Fibroblast of peridontal ligament (primary cell): ENCODE measurements around the gene CTAG1B.
A peak's percentile ranks its signal among the peaks of the same experiment; 100 is the strongest.
"Not testable (repeated sequence)": the region's sequence is repeated elsewhere in the genome, so short reads cannot be mapped to it uniquely, and the experiment has no call there.

ENCODE experiments used
- DNase-seq: peaks from one replicate; pipeline ENCODE4 v3.0.0-alpha.2; 2010; ENCODE audit errors: extremely low read depth

The CTAG1B gene

GRCh38 chrX:154620767-154621414, 1.8 kb upstream of the CTAG1B start:
- not testable (repeated sequence) for DNase-seq

- DNase-seq = not testable (repeated sequence)
Observed at GRCh38 chrX:154613586-154613985, 5.5 kb downstream of the CTAG1B start.

GRCh38 chrX:154611146-154611545, 7.9 kb downstream of the CTAG1B start:
- DNase-seq = not testable (repeated sequence)

DNA sequence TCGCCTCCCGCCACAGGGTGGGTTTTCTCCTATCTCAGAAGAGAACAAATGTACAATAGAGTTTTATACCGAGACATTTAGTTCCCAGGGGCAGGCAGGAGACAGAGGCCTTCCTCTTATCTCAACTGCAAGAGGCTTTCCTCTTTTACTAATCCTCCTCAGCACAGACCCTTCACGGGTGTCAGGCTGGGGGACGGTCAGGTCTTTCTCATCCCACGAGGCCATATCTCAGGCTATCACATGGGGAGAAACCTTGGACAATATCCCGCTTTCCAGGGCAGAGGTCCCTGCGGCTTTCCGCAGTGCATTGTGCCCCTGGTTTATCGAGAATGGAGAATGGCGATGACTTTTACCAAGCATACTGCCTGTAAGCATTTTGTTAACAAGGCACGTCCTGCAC, 10.3 kb downstream of the CTAG1B start:
- not testable (repeated sequence) for DNase-seq

DNA sequence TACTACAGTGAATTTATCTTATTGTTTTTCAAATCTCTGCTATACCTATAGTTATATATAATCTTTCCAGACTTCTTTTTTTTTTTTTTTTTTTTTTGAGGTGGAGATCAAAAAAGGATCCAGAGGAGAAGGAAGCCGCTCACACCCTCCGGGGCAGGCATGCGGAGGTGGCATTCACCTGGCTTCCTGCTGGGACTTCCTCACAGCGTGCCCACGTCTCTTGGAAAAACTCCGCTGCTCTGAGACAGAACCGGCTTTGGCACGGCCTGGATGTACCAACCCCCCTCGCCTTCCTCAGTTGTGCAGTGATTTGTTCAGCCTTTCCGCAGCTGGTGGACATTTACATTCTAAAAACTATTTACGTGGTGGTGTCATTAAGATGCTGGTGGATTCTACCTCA, 11.1 kb downstream of the CTAG1B start:
- not testable (repeated sequence) for DNase-seq

GRCh38 chrX:154607370-154607769, 11.7 kb downstream of the CTAG1B start:
- no peak for DNase-seq

DNA sequence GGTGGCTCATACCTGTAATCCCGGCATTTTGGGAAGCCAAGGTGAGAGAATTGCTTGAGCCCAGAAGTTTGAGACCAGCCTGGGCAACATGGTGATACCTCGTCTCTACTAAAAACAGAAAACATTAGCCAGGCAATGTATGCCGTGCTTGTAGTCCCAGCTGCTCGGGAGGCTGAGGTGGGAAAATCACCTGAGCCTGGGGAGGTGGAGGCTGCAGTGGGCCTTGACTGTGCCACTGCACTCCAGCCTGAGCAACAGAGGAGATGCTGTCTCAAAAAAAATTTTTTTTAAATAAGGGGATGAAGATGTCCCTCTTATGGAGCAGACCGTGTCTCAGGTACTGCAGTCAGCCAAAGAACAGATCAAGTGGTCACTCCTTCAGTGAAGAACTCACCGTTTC, 13.5 kb downstream of the CTAG1B start:
- no peak for DNase-seq

DNA sequence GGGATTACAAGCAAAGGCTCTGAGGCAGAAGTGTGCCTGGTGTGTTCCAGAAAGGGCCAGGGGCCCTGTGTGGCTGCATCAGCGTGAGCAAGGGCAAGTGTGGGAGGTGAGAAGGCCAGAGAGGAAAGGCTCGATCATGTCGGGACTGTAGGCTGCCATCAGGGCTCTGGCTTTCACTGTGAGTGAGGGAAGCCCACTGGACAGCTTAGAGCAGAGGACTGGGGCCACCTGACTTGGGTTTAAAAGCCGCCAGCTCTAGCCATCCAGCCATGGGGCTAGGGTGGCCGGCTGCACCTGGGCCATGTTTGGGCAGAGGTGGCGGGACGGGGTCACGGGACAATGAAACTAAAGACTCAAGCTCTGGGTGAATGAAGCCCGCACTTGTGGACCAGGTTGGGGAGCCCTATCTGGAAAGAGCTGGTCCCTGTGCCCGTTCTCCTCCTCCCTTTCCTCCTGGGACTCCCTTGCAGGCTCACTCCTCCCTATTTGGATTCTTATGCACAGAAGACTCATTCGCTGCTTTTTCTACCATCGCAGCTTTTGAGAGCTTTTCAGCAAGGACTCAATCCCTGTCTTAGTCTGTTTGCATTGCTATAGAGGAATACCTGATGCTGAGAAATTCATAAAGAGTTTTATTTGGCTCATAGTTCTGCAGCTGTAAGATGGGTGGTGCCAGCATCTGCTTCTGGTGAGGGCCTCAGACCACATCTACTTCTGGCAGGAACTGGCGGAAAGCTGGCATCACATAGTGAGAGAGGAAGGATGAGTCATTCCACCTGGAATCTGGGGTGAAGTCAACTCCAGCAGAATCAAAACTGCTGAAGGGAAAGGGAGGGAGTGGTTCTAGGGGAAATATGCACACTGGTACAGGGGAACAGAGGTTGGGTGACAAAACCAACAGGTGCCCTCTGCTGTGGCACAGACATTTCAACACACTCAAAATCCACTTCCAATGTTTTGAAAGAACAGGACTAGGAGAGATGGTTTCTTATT, 15.3 kb downstream of the CTAG1B start:
- peak; percentile 73 for DNase-seq

- DNase-seq = no peak
Observed at GRCh38 chrX:154602766-154603437, 16.2 kb downstream of the CTAG1B start.

- DNase-seq = no peak
Observed at GRCh38 chrX:154602226-154602625, 16.9 kb downstream of the CTAG1B start.

GRCh38 chrX:154600759-154601374, 18.2 kb downstream of the CTAG1B start:
- no peak for DNase-seq

GRCh38 chrX:154599531-154599930, 19.6 kb downstream of the CTAG1B start:
- DNase-seq = no peak

DNA sequence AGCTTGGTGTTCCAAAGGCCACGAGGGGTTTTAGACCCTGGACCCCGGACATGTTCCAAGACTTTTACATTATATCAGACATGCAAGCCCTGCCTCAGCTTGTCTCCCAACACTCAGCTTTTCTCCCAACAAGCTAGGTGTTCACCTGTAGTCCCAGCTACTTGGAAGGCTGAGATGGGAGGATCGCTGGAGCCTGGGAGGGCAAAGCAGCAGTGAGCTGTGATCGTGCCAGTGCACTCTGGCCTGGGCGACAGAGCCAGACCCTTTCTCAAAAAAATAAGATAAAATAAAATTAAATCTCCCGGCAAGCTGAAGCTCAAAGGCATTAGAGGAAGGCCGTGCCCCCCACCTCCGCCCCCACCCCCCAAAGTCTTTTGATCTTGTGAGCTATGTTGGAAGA, 20.4 kb downstream of the CTAG1B start:
- DNase-seq = no peak

GRCh38 chrX:154597221-154597620, 21.9 kb downstream of the CTAG1B start:
- no peak for DNase-seq

GRCh38 chrX:154596290-154596929, 22.7 kb downstream of the CTAG1B start:
- peak; percentile 21 for DNase-seq

- peak; percentile 21 for DNase-seq
Observed at GRCh38 chrX:154595559-154596249, 23.4 kb downstream of the CTAG1B start.

DNA sequence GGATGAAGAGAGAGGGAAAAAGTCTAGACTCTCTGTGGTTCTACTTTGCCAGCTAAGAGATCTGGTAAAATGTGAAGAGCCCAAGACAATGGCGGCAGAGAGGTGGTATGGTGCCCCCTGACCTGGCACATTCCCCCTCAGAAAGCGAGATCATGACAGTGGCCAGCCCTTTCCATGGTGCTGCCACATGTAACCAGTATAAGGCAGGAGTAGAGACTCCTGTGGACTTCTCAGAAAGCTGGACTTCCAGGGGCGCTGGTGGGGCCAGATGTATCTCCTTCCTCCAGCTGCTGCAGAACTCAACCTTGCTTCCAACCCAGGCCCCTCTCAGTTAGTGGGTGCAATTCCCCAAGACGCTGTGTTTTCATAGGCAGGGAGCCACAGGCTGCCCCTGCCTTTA, 24.6 kb downstream of the CTAG1B start:
- no peak for DNase-seq

DNA sequence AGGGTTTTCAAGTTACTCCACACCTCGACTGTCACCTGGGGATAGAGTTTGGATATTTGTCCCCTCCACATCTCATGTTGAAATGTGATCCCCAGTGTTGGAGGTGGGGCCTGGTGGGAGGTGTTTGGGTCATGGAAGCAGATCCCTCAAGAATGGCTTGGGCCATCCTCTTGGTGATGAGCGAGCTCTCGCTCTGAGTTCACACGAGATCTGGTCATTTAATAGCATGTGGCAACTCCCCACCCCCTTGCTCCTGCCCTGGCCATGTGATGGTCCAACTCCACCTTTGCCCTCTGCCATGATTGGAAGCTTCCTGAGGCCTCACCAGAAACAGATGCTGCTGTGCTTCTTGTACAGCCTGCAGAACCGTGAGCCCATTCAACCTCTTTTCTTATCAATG, 25.9 kb downstream of the CTAG1B start:
- DNase-seq = no peak

GRCh38 chrX:154592505-154592904, 26.6 kb downstream of the CTAG1B start:
- DNase-seq = no peak

GRCh38 chrX:154590415-154590814, 28.7 kb downstream of the CTAG1B start:
- DNase-seq = not testable (repeated sequence)
